SU-DHL-6 (cell line): ENCODE data around the gene PLXNA2.

Experiments
- EZH2phosphoT487 ChIP-seq: fragments of 200-600 bp; sonication (generic), shearing (Covaris generic); conservative IDR thresholded peaks from 2 replicates; pipeline ENCODE4 v1.6.1; 2018; ENCODE audit warnings: mild to moderate bottlenecking, antibody characterized with exemption, low read length, moderate library complexity, mixed read lengths
- TF ChIP-seq, protein P1 (sequence below): fragments of 200-600 bp; sonication (generic); IDR thresholded peaks from one replicate; pipeline ENCODE4 v1.5.1; 2017; ENCODE audit warnings: antibody characterized with exemption, mild to moderate bottlenecking, low read length, moderate library complexity; ENCODE audit not compliant: insufficient read depth, poor library complexity, severe bottlenecking

- TF ChIP-seq, protein P1, sequence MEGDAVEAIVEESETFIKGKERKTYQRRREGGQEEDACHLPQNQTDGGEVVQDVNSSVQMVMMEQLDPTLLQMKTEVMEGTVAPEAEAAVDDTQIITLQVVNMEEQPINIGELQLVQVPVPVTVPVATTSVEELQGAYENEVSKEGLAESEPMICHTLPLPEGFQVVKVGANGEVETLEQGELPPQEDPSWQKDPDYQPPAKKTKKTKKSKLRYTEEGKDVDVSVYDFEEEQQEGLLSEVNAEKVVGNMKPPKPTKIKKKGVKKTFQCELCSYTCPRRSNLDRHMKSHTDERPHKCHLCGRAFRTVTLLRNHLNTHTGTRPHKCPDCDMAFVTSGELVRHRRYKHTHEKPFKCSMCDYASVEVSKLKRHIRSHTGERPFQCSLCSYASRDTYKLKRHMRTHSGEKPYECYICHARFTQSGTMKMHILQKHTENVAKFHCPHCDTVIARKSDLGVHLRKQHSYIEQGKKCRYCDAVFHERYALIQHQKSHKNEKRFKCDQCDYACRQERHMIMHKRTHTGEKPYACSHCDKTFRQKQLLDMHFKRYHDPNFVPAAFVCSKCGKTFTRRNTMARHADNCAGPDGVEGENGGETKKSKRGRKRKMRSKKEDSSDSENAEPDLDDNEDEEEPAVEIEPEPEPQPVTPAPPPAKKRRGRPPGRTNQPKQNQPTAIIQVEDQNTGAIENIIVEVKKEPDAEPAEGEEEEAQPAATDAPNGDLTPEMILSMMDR: no peak
- TF ChIP-seq EZH2phosphoT487: no peak
These were observed 32.0 kb downstream of the PLXNA2 start for GRCh38 chr1:208211921-208212843.
